ENCODE data around the gene ZNF688.

- TF ChIP-seq, protein P1, sequence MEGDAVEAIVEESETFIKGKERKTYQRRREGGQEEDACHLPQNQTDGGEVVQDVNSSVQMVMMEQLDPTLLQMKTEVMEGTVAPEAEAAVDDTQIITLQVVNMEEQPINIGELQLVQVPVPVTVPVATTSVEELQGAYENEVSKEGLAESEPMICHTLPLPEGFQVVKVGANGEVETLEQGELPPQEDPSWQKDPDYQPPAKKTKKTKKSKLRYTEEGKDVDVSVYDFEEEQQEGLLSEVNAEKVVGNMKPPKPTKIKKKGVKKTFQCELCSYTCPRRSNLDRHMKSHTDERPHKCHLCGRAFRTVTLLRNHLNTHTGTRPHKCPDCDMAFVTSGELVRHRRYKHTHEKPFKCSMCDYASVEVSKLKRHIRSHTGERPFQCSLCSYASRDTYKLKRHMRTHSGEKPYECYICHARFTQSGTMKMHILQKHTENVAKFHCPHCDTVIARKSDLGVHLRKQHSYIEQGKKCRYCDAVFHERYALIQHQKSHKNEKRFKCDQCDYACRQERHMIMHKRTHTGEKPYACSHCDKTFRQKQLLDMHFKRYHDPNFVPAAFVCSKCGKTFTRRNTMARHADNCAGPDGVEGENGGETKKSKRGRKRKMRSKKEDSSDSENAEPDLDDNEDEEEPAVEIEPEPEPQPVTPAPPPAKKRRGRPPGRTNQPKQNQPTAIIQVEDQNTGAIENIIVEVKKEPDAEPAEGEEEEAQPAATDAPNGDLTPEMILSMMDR (IDR thresholded peaks at IDR 0.05): no peak
- TF ChIP-seq EP300 (IDR thresholded peaks at IDR 0.05) (no peak), POLR2AphosphoS5 (IDR thresholded peaks at IDR 0.05) (no peak), POLR2A (IDR thresholded peaks at IDR 0.05) (no peak)
Measured at GRCh38 chr16:30541502-30542329, 29.8 kb downstream of the ZNF688 start.
